Measurements from ENCODE around the gene VWA5A.
"Not testable (repeated sequence)": the region's sequence is repeated elsewhere in the genome, so short reads cannot be mapped to it uniquely, and the experiment has no call there.

VWA5A gene

DNA sequence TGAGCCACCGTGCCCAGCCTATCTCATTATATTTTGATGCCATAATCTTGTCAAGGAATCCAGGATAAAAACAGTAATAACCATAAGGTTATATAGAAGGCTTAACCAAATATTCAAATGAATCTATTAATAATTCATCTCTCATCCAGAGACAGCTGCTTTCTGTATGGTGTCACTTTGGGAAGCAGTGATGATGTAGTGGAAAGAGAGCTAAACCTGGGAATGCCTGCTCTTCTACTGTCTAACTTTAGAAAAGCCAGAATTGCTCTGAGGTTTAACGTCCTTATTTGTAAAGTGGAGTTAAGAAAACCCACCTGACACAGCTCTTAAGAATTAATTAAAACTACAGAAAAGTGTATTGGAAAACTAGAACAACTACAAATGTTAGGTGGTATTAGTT, 38.6 kb downstream of the VWA5A start:
- no peak for DNase-seq (ENCODE audit: low spot score)
- TF ChIP-seq, protein P1, sequence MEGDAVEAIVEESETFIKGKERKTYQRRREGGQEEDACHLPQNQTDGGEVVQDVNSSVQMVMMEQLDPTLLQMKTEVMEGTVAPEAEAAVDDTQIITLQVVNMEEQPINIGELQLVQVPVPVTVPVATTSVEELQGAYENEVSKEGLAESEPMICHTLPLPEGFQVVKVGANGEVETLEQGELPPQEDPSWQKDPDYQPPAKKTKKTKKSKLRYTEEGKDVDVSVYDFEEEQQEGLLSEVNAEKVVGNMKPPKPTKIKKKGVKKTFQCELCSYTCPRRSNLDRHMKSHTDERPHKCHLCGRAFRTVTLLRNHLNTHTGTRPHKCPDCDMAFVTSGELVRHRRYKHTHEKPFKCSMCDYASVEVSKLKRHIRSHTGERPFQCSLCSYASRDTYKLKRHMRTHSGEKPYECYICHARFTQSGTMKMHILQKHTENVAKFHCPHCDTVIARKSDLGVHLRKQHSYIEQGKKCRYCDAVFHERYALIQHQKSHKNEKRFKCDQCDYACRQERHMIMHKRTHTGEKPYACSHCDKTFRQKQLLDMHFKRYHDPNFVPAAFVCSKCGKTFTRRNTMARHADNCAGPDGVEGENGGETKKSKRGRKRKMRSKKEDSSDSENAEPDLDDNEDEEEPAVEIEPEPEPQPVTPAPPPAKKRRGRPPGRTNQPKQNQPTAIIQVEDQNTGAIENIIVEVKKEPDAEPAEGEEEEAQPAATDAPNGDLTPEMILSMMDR (IDR thresholded peaks at IDR 0.05; ENCODE audit: extremely low read depth, insufficient read depth, missing control alignments): no peak
- in situ Hi-C loops (cut with MboI; ENCODE audit: low pct_unique_long_range_greater_than_20kb, low sequenced_read_pairs, unreplicated experiment): no loop called here

DNA sequence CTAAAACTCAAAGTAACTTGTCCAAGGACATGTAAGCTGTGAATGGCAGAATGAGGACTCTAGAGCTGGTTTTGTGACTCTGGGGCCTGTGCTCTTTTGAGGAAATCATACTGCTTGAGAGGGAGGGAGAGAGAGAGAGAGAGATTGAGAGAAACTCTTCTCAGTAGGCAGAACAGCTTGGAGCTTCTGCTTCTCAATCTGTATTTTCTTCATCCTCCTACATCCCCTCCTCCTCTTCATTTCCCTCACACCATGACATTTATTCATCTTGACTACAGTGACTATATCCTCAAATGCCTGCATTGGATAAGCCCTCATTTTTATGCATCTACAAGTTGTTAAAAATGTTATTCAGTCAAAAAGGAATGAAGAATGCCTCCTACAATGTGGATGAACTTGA, 44.2 kb downstream of the VWA5A start:
- in situ Hi-C loops (cut with MboI; ENCODE audit: low pct_unique_long_range_greater_than_20kb, low sequenced_read_pairs, unreplicated experiment): no loop called here
- DNase-seq (ENCODE audit: low spot score): no peak
- TF ChIP-seq, protein P1 (IDR thresholded peaks at IDR 0.05; ENCODE audit: extremely low read depth, insufficient read depth, missing control alignments): no peak

DNA sequence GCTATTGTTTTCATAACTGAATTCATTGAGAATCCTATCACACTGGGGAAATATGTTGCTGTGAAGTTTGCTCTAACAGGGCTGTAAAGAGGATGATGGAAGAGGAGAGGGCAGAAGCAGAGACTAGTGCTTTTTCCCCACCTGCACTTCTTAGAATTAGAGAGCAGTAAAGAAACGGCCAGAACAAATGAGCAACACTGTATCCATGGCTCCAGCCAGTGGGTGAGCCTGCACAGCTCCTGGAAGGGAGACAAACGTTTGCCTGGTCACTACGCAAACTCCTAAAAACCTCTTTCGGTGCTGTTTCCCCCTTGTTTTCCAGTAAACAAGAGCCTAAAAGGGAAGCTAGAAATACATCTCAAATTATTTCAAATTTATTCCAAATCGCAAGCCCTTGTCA, 45.7 kb downstream of the VWA5A start:
- DNase-seq (ENCODE audit: low spot score): no peak
- TF ChIP-seq, protein P1 (IDR thresholded peaks at IDR 0.05; ENCODE audit: extremely low read depth, insufficient read depth, missing control alignments): no peak
- in situ Hi-C loops (cut with MboI; ENCODE audit: low pct_unique_long_range_greater_than_20kb, low sequenced_read_pairs, unreplicated experiment): no loop called here

DNA sequence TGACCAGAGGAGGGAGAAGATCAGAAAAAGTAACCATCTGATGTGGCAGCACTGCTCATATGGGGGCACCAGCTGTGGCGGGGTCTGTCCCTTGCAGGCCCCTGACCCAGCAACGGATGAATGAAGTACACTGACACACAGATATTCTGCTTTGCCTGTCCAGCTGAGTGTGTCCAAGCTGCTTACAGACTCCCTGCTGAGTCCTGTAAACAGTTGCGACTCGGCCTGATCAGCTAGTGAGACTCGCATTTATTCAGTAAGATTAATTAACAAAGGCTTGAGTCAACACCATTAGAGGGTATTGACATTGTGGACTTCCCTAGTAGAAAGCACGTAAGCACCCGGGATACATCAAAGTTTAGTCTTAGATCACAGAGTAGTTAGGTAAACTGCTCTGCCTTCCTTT, 52.6 kb downstream of the VWA5A start:
- in situ Hi-C loops (cut with MboI; ENCODE audit: low pct_unique_long_range_greater_than_20kb, low sequenced_read_pairs, unreplicated experiment): no loop called here
- no peak for DNase-seq (ENCODE audit: low spot score)
- TF ChIP-seq, protein P1 (IDR thresholded peaks at IDR 0.05; ENCODE audit: extremely low read depth, insufficient read depth, missing control alignments): no peak

DNA sequence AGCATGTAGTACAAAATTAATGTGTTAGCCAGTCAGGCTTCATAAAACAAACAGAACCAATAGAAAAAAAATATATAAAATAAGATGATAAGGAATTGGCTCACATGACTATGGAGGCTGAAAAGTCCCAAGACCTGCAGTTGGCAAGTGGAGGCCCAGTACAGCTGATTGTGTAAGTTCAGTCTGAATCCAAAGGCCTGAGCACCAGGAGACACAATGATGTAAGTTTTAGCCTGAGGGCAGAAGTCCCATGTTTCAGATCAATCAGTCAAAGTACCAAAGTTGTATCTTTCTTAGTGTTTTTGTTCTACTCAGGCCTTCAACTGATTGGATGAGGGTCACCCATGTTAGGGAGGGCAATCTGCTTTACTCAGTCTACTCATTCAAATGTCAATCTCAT, 53.5 kb downstream of the VWA5A start:
- in situ Hi-C loops (cut with MboI; ENCODE audit: low pct_unique_long_range_greater_than_20kb, low sequenced_read_pairs, unreplicated experiment): no loop called here
- TF ChIP-seq, protein P1 (IDR thresholded peaks at IDR 0.05; ENCODE audit: extremely low read depth, insufficient read depth, missing control alignments): no peak
- no peak for DNase-seq (ENCODE audit: low spot score)

DNA sequence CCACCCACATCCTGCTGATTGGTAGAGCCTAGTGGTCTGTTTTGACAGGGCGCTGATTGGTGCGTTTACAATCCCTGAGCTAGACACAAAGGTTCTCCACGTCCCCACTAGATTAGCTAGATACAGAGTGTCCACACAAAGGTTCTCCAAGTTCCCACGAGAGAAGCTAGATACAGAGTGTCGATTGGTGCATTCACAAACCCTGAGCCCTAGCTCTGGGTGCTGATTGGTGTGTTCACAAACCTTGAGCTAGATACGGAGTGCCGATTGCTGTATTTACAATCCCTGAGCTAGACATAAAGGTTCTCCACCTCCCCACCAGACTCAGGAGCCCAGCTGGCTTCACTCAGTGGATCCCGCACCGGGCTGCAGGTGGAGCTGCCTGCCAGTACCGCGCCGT, 55.1 kb downstream of the VWA5A start:
- in situ Hi-C loops (cut with MboI; ENCODE audit: low pct_unique_long_range_greater_than_20kb, low sequenced_read_pairs, unreplicated experiment); DNase-seq (ENCODE audit: low spot score): not testable (repeated sequence)

DNA sequence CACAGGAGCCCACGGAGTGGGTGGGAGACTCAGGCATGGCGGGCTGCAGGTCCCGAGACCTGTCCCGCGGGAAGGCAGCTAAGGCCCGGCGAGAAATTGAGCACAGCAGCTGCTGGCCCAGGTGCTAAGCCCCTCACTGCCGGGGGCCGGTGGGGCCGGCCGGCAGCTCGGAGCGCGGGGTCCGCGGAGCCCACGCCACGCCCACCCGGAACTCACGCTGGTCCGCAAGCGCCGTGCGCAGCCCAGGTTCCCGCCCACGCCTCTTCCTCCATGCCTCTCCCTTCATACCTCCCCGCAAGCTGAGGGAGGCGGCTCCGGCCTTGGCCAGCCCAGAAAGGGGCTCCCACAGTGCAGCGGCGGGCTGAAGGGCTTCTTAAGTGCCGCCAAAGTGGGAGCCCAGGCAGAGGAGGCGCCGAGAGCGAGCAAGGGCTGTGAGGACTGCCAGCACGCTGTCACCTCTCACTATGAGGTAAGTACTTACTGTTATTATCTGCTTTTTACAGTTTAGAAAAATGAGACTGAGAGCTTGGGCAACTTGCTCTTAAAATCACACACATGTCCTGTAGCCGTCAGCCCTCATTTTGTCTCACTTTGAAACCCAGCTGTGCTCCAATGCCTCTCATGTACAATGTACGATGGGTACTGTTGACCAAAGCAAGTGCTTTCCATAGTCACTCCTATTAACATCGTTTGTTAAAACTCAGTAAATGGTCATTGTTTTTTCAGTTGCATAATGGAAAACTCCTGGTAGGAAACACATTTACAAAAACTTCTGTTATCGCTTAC, 55.7 kb downstream of the VWA5A start:
- TF ChIP-seq, protein P1 (IDR thresholded peaks at IDR 0.05; ENCODE audit: extremely low read depth, insufficient read depth, missing control alignments): no peak
- no peak for DNase-seq (ENCODE audit: low spot score)
- in situ Hi-C loops (cut with MboI; ENCODE audit: low pct_unique_long_range_greater_than_20kb, low sequenced_read_pairs, unreplicated experiment): no loop called here
